ENCODE results near the gene NHERF1.

DNA sequence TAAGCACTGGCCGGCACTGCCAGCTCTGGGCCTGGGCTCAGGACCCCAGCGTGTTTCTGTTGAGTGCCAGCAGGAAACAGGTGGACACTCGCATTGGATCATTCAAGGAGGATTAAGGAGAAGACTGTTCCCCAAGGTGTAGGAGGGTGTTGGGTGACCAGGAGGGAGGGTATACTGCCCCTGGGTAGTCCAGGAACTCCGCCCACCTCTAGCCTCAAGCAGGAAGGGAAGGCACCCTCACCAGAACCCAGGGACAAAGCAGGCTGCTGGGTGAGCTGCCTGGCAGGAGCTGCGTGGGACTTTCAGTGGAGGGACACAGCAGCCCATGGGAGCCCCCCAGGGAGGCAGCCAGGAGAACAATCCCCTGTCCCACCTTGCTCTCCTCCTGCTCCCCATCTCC is 19.1 kb upstream of the NHERF1 start:
- TF ChIP-seq, protein P1, sequence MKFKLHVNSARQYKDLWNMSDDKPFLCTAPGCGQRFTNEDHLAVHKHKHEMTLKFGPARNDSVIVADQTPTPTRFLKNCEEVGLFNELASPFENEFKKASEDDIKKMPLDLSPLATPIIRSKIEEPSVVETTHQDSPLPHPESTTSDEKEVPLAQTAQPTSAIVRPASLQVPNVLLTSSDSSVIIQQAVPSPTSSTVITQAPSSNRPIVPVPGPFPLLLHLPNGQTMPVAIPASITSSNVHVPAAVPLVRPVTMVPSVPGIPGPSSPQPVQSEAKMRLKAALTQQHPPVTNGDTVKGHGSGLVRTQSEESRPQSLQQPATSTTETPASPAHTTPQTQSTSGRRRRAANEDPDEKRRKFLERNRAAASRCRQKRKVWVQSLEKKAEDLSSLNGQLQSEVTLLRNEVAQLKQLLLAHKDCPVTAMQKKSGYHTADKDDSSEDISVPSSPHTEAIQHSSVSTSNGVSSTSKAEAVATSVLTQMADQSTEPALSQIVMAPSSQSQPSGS (IDR thresholded peaks at IDR 0.05; ENCODE audit: low read length), result no peak
- TF ChIP-seq, protein P2, sequence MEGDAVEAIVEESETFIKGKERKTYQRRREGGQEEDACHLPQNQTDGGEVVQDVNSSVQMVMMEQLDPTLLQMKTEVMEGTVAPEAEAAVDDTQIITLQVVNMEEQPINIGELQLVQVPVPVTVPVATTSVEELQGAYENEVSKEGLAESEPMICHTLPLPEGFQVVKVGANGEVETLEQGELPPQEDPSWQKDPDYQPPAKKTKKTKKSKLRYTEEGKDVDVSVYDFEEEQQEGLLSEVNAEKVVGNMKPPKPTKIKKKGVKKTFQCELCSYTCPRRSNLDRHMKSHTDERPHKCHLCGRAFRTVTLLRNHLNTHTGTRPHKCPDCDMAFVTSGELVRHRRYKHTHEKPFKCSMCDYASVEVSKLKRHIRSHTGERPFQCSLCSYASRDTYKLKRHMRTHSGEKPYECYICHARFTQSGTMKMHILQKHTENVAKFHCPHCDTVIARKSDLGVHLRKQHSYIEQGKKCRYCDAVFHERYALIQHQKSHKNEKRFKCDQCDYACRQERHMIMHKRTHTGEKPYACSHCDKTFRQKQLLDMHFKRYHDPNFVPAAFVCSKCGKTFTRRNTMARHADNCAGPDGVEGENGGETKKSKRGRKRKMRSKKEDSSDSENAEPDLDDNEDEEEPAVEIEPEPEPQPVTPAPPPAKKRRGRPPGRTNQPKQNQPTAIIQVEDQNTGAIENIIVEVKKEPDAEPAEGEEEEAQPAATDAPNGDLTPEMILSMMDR (IDR thresholded peaks at IDR 0.05; ENCODE audit: control extremely low read depth in 1 of 3, insufficient read depth in 1 of 3, low read depth in 1 of 3, low read length in 3 of 3), result no peak
- TF ChIP-seq SRF (IDR thresholded peaks at IDR 0.05; ENCODE audit: low read depth, low read length), result no peak
- no peak for TF ChIP-seq RFX5 (IDR thresholded peaks at IDR 0.05; ENCODE audit: borderline replicate concordance, low read depth, low read length)

Data from H1 (cell line).